ENCODE results near the gene PTPN22. TPM values are rescaled to one million over a fixed set of nuclear protein-coding genes. Genes with fewer than 3 reads are reported as not detected.
A peak's percentile ranks its signal among the peaks of the same experiment; 100 is the strongest.

Gene PTPN22
- total and polyA plus RNA-seq, 9 of the 15 experiments (the other 6 are each of a cell fraction or from before 2014, with no cell fraction given), result 0.45 to 4.6 (median 1.1) TPM

DNA sequence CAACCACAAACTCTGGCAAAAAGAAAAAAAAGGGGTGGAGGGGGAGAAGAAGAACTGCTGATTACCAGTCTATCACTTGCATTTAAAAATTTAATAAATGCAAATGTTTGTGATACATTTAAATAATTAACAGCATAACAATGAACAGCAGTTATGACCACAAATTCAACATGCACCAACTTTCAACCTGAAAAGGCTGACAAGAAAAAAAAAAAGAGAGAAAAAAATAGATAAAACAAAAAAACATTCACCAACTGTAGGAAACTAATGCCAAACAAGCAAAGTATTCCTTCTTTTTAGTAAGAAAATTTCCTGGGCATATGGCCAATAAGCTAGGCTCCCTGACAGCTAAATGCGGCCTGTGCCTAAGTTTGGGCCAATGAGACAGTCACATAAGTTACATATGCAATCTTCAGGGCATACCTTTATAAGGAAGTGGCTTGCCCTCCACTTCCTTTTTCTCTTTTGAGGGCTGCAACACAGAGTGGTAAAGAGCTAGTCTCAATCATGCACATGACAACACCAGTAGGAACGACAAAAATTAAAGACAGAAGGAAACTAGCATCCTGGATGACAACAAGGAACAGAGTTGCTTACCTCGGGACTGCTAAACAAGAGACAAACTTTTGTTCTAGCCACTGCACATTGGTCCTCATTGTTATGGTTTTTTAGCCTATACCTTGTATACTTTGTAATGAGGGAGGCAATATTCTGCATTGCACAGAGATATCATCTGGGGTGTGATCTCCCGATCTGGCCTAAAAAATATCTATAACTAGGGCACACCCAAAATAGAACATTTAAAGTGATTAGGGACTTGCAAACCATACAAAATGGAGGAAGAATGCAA is 88.0 kb downstream of the PTPN22 start:
- no peak overlapping the region for H3K4me3 ChIP-seq
- ChIA-PET POLR2A (interaction anchor here (0.7 to 1.6 kb wide), 4 partner anchors 9 to 105 kb away, joined by 3 read pairs; no protein-coding TSS in a partner anchor), CTCF (ENCODE audit: low intra/inter-chr PET ratio) (no interaction called here)
- no peak overlapping the region for H2AFZ ChIP-seq (ENCODE audit: low read depth, low read length)
- DNase-seq (ENCODE audit: extremely low read depth in 1 of 4, low spot score in 3 of 4) (peak in 2 of 4 experiments; percentile 49 to 62), ATAC-seq (peak; percentile 79), FAIRE-seq (peak; percentile 23)
- H3K27ac ChIP-seq (ENCODE audit: extremely low read depth, low read depth, low read length), result peak overlapping the region; percentile 23; the same call in 1 of the 3 replicates
- in situ Hi-C loops (cut with MboI) (no loop called here), intact Hi-C loops (cut with micrococcal nuclease) (loop anchor here (2.0 kb wide), 1 partner anchor 21 kb away; no protein-coding TSS in a partner anchor)
- no peak overlapping the region for H3K9ac ChIP-seq (ENCODE audit: insufficient read depth in 1 of 2, low read depth in 2 of 2, low read length in 2 of 2)
- no peaks in the 10 kb centered on the region for H3K9me1 ChIP-seq (ENCODE audit: control insufficient read depth, insufficient read depth, low read length)
- H3K27me3 ChIP-seq (ENCODE audit: control insufficient read depth in 2 of 2, insufficient read depth in 2 of 2, low read length in 2 of 2), result no peaks in the 10 kb centered on the region
- peaks cover 98% of the 10 kb centered on the region for H3K79me2 ChIP-seq (ENCODE audit: control insufficient read depth, insufficient read depth, low read length)
- peaks cover 10% of the 10 kb centered on the region; the same call in 2 of the 3 replicates for H3K36me3 ChIP-seq (ENCODE audit: control insufficient read depth, insufficient read depth, low read length)
- BruUV-seq (replicated peaks), result no TSS peak
- H3K4me1 ChIP-seq (replicated peaks in 1 of 2; ENCODE audit: control insufficient read depth in 2 of 2, insufficient read depth in 2 of 2, low read length in 2 of 2), result peaks cover 15 to 60% of the 10 kb centered on the region in 2 experiments
- no peaks in the 10 kb centered on the region for H3K9me3 ChIP-seq (replicated peaks; ENCODE audit: control insufficient read depth, insufficient read depth, low read depth, low read length)
- WGBS (ENCODE audit: insufficient coverage, low coverage, missing lambda C conversion rate), result 31% methylated on average over 4 of the region's 4 CpGs
- H4K20me1 ChIP-seq (replicated peaks; ENCODE audit: control insufficient read depth, insufficient read depth, low read length), result peaks cover 28% of the 10 kb centered on the region; the same call in 1 of the 2 replicates
- peak overlapping the region; percentile 2 for H3K4me2 ChIP-seq (ENCODE audit: insufficient read depth, low read length)
- peak; percentile 34; the same call in 1 of the 2 replicates for TF ChIP-seq GABPA (tag; conservative IDR thresholded peaks at IDR 0.05; ENCODE audit: low read depth)
- no peak for TF ChIP-seq MYBL2 (IDR thresholded peaks at IDR 0.05; ENCODE audit: low read depth)
- TF ChIP-seq MYBL2 (CRISPR knock-in tag; IDR thresholded peaks at IDR 0.05; ENCODE audit: borderline replicate concordance), result no peak
- 0 out of 2 replicates have a peak, but pooled peaks have one; percentile 20 for TF ChIP-seq GATA2 (CRISPR knock-in tag; IDR thresholded peaks at IDR 0.05)
- TF ChIP-seq ZNF224 (CRISPR knock-in tag; IDR thresholded peaks at IDR 0.05), result no peak
- TF ChIP-seq IFI16 (CRISPR knock-in tag; IDR thresholded peaks at IDR 0.05), result no peak
- TF ChIP-seq NFE2 (IDR thresholded peaks at IDR 0.05; ENCODE audit: low read depth), result no peak
- TF ChIP-seq NCOR1 (IDR thresholded peaks at IDR 0.05), result no peak
- TF ChIP-seq BHLHE40 (IDR thresholded peaks at IDR 0.05; ENCODE audit: low read length), result no peak; the same call in 1 of the 2 replicates
- TF ChIP-seq STAG1 (CRISPR knock-in tag; IDR thresholded peaks at IDR 0.05; ENCODE audit: borderline replicate concordance), result no peak
- TF ChIP-seq EGR1 (conservative IDR thresholded peaks at IDR 0.05), result no peak
- TF ChIP-seq, protein P1, sequence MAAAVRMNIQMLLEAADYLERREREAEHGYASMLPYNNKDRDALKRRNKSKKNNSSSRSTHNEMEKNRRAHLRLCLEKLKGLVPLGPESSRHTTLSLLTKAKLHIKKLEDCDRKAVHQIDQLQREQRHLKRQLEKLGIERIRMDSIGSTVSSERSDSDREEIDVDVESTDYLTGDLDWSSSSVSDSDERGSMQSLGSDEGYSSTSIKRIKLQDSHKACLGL (CRISPR knock-in tag; IDR thresholded peaks at IDR 0.05; ENCODE audit: borderline replicate concordance, poor library complexity, severe bottlenecking), result no peak
- TF ChIP-seq PHTF2 (CRISPR knock-in tag; IDR thresholded peaks at IDR 0.05), result no peak
- no peak for TF ChIP-seq TAF7 (tag; IDR thresholded peaks at IDR 0.05)
- no peak for TF ChIP-seq GTF2E2 (tag; IDR thresholded peaks at IDR 0.05)
- TF ChIP-seq WHSC1 (IDR thresholded peaks at IDR 0.05; ENCODE audit: low read length), result no peak
- no peak for TF ChIP-seq ZNF217 (CRISPR knock-in tag; IDR thresholded peaks at IDR 0.05)
- TF ChIP-seq HDAC1 (IDR thresholded peaks at IDR 0.05), result no peak
- no peak for TF ChIP-seq RFX1 (IDR thresholded peaks at IDR 0.05)

Data from K562 (cell line).